Measurements from ENCODE around the gene PDAP1.
"Not testable (repeated sequence)": the region's sequence is repeated elsewhere in the genome, so short reads cannot be mapped to it uniquely, and the experiment has no call there.

PDAP1 gene

GRCh38 chr7:99375070-99375807 is 33.2 kb downstream of the PDAP1 start:
- peak; percentile 57 for DNase-seq (ENCODE audit: low spot score)

GRCh38 chr7:99374111-99375064 is 34.0 kb downstream of the PDAP1 start, which contains the start of gene ARPC1B:
Gene ARPC1B (plus strand): TSS chr7:99374730. CDS start chr7:99385715, 10,985 bp downstream.
- no peak for DNase-seq (ENCODE audit: low spot score)

- DNase-seq (ENCODE audit: low spot score) = no peak
Observed at GRCh38 chr7:99373091-99374066, 35.0 kb downstream of the PDAP1 start.

DNA sequence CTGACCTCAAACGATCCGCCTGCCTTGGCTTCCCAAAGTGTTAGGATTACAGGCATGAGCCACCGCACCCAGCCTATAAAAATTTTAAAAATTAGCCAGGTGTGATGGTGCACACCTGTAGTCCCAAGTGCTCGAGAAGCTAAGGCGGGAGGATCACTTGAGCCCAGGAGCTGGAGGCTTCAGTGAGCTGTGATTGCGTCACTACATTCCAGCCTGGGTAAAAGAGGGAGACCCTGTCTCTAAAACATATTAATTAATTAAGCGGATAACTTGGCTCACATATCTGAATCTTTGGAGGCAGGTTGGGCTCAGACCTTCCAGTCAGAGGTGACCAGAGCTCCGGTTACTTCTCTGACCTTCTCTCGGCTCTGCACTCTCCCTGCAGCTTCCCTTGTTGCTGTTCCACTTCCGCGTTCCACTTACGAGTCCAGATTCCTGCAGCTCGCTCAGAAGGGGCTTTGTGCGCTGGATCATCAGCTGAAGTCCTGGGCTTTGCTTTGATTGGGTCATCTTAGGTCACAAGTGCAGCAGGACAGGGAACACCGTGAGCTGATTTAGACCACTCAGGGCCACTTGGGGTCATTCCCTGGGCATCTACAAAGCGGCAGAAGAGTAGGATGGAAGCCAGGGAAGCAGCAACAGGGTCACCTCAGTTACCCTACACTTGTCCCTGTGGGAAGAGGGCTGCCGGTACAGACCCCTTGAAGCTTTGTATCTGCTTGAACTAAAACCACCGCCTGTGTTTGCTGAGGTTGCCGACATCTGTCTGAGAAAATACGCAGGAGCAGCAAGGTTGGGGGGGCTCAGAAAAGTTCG is 35.9 kb downstream of the PDAP1 start:
- DNase-seq (ENCODE audit: low spot score) = no peak

DNA sequence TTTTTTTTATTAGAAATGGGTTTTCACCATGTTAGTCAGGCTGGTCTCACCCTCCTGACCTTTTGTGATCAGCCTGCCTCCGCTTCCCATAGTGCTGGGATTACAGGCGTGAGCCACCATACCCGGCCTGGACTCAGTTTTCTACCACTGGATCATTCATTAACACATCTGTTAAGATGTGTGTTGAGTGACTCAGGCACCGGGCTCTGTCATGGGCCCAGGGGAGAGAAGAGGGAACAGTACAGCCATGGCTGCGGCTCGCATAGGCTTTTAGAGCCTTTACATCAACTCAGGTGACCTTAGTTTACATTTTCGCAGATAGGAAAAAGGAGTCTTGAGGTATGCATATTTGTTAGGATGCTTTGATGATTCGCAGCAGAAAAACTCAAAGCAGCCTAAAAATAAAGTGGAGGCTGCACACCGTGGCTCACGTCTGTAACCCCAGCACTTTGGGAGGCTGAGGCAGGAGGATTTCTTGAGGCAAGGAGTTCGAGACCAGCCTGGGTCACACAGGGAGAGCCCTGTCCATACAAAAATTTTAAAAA is 36.9 kb downstream of the PDAP1 start:
- no peak for DNase-seq (ENCODE audit: low spot score)

GRCh38 chr7:99369767-99370391 is 38.5 kb downstream of the PDAP1 start:
- no peak for DNase-seq (ENCODE audit: low spot score)

DNA sequence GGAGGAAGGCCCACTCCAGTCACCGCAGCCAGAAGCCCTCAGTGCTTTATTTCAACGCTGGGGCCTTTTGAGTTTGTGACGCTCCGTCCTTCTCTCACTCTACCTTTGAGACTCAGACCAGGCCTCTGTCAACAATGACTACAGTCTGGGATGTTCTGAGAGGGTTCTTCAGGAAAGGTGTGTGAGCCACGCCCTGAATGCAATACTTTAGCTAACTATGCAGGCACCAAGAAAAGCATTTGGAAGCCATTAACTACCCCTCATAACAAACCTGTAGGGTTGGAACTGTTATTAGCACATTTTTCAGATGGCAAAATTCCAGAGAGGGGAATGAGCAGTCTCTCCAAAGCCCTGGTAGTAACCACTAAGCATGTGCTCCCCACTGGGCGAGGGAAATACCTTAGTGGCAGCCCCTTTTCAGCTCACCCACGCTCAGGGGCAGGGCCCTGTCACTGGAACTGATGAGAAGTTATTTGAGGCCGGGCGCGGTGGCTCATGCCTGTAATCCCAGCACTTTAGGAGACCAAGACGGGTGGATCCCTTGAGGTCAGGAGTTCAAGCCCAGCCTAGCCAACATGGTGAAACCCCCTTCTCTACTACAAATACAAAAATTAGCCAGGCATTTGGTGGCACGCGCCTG is 39.5 kb downstream of the PDAP1 start:
- no peak for DNase-seq (ENCODE audit: low spot score)

DNA sequence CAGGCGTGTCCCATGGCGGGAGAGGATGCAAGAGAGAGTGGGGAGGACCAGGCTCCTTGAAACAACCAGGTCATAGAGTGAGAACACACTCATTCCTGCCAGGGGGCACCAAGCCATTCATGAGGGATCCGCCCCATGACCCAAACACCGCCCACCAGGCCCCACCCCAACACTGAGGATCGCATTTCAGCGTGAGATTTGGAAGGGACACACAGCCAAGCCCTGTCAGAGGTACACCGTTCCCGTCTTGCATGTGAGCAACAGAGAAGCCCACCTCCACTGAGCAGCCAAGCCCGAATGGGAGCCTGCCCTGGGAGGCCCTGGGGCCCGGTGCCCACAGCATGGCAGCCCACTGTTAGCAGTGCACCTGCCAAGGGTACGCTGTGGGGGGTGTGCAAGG is 41.8 kb downstream of the PDAP1 start:
- DNase-seq (ENCODE audit: low spot score) = no peak

DNA sequence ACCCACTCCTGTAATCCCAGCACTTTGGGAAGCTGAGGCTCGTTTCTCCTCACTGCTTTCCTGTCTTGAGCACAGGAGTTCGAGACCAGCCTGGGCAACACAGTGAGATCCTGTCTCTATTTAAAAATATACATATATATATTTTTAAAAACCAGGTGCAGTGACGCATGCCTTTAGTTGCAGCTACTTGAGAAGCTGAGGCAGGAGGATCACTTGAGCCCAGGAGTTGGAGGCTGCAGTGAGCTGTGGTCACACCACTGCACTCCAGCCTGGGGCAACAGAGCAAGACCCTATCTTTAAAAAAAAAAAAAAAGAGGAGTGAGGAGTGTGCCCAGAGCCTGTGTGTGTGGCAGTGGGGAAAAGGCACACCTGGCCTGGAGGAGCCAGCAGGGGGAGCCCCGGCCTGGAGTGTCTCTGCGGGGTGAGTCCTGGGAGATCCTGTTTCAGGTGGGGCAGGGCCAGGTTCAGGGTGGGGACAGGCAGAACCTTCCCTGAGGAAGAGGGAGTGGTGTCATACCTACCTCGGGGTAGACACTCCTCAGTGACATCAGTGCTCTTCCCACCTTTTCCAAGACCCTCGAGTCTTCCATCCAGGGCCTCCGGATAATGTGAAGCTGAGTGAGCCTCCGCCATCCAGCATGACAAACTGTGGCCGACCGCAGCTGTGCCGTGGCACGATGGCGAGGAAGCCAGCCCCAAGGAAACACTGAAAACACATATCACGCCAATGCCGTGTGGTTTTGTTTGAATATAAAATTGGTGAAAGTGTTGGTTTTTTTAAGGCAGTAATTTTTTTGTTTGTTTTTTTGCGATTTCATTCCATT is 42.9 kb downstream of the PDAP1 start:
- DNase-seq (ENCODE audit: low spot score) = no peak

DNA sequence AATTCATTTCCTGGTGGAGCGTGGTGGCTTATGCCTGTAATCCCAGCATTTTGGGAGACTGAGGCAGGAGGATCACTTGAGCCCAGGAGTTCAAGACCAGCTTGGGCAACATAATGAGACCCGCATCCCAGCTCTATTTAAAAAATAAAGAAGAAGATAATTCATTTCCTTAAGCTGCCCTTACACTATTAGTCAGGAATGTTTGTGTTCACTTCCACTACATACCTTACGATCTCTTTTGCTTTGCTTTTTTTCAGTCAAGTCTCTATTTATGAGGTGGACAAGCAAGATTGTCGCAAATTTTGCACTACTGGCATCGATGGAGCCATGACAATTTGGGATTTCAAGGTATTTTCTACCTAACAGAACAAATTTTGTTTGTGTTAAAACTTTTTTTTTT is 45.1 kb downstream of the PDAP1 start:
- DNase-seq (ENCODE audit: low spot score) = no peak

GRCh38 chr7:99362801-99363200 is 45.6 kb downstream of the PDAP1 start:
- DNase-seq (ENCODE audit: low spot score) = no peak

DNA sequence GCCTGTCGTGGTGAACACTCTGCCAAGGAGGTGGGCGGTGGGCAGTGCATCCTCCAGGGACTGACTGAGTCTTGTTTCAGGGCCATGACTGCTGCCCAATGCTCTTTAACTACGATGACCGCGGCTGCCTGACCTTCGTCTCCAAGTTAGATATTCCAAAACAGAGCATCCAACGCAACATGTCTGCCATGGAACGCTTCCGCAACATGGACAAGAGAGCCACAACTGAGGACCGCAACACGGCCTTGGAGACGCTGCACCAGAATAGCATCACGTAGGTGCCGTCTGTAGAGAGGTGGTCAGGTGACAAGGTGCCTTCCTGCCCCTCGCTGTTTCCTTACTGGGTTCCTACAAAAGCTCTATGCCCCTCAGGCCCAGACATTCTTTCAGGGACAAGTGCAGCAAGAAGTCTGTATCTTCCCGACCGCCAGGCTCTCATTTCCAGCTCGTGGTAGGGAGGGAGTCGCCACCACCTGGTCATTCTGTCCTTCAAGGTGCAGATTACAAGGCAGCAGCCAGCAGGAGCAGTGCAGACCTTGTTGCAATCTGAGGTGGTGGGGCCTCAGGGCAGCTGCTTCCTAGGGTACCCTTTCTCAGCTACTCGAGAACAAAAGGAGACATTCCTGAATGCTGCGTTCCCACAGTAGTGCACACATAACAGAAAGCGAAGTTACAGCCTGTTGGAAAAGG is 48.8 kb downstream of the PDAP1 start:
- DNase-seq (ENCODE audit: low spot score) = no peak

DNA sequence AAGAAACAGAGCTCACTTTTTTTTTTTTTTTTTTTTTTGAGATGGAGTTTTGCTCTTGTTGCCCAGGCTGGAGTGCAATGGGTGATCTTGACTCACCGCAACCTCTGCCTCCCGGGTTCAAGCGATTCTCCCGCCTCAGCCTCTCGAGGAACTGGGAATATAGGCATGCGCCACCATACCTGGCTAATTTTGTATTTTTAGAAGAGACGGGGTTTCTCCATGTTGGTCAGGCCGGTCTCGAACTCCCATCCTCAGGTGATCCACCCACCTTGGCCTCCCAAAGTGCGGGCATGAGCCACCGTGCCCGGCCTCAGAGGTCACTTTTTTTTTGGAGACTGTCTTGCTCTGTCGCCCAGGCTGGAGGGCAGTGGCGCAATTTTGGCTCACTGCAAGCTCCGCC is 49.9 kb downstream of the PDAP1 start:
- DNase-seq (ENCODE audit: low spot score) = not testable (repeated sequence)

- peak; percentile 90 for DNase-seq (ENCODE audit: low spot score)
Observed at GRCh38 chr7:99357701-99358490, 50.5 kb downstream of the PDAP1 start.

GRCh38 chr7:99355098-99355497 is 53.3 kb downstream of the PDAP1 start:
- no peak for DNase-seq (ENCODE audit: low spot score)

DNA sequence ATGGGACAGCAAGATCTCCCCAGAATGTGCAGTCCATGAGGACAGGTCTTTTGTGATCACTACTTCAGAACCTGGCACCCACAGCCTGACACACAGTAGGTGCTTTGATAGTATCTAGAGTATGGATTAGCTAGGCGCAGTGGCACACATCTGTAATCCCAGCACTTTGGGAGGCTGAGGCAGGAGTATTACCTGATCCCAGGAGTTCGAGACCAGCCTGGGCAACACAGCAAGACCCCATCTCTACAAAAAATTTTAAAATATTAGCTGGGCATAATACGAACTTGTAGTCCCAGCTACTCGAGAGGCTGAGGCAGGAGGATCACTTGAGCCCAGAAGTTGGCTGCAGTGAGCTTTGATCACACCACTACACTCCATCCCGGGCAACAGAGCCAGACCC is 56.1 kb downstream of the PDAP1 start:
- DNase-seq (ENCODE audit: low spot score) = no peak

- DNase-seq (ENCODE audit: low spot score) = not testable (repeated sequence)
Observed at GRCh38 chr7:99350641-99351040, 57.8 kb downstream of the PDAP1 start.

All from pons (tissue), 1 donor.